SK-N-MC (cell line): ENCODE data around the gene ACTL8.

Source experiments
- EZH2 ChIP-seq: fragments of 200-600 bp; sonication (generic); IDR thresholded peaks from one replicate; pipeline ENCODE4 v1.6.1; 2017; ENCODE audit warnings: antibody characterized with exemption
- FOXP2 ChIP-seq: optimal IDR thresholded peaks from 2 replicates; pipeline ENCODE3; 2011; ENCODE audit warnings: mild to moderate bottlenecking, moderate library complexity; ENCODE audit not compliant: insufficient read depth; ENCODE audit errors: extremely low read length, control extremely low read depth
- POLR2AphosphoS5 ChIP-seq: IDR thresholded peaks from 2 replicates; pipeline ENCODE4 v1.6.1; 2012; ENCODE audit warnings: mild to moderate bottlenecking, low read depth, low read length, borderline replicate concordance

- TF ChIP-seq EZH2, result no peak
- no peak for TF ChIP-seq POLR2AphosphoS5
- no peak for TF ChIP-seq FOXP2
Measured at GRCh38 chr1:17752356-17752755, 2.8 kb upstream of the ACTL8 start.
